Mesenchymal stem cell (in vitro differentiated cells and primary cell): ENCODE measurements around the gene LPP.
A peak's percentile ranks its signal among the peaks of the same experiment; 100 is the strongest.
"Not testable (repeated sequence)": the region's sequence is repeated elsewhere in the genome, so short reads cannot be mapped to it uniquely, and the experiment has no call there.

Source experiments
- DNase-seq: peaks from one replicate; pipeline ENCODE4 v3.0.0-alpha.2; 2013
- H2AFZ ChIP-seq: one replicate; pipeline ENCODE4 v1.6.1; 2013; ENCODE audit warnings: low read depth, mild to moderate bottlenecking, control low read depth, inconsistent platforms, low read length, moderate library complexity
- H2AK5ac ChIP-seq: 2 replicates; pipeline ENCODE4 v1.6.1; 2013; ENCODE audit warnings: low read length, moderate library complexity, mild to moderate bottlenecking, inconsistent platforms; ENCODE audit not compliant: severe bottlenecking
- H2BK120ac ChIP-seq: one replicate; pipeline ENCODE4 v1.6.1; 2013; ENCODE audit warnings: low read depth, mild to moderate bottlenecking, inconsistent platforms, low read length, moderate library complexity
- H2BK12ac ChIP-seq, 2 experiments: one replicate each; pipeline ENCODE4 v1.6.1; 2013; ENCODE audit warnings: inconsistent platforms in 2 of 2, low read length in 2 of 2, mild to moderate bottlenecking in 2 of 2, moderate library complexity in 2 of 2, control low read depth in 1 of 2
- H2BK15ac ChIP-seq: one replicate; pipeline ENCODE4 v1.6.1; 2013; ENCODE audit warnings: mild to moderate bottlenecking, low read depth, inconsistent platforms; ENCODE audit not compliant: poor library complexity, severe bottlenecking
- H2BK5ac ChIP-seq: 2 replicates; pipeline ENCODE4 v1.6.1; 2013; ENCODE audit warnings: low read depth, mild to moderate bottlenecking, low read length, control low read depth, inconsistent platforms; ENCODE audit not compliant: poor library complexity, severe bottlenecking
- H3K14ac ChIP-seq, 2 experiments: one replicate each; pipeline ENCODE4 v1.6.1; 2013; ENCODE audit warnings: inconsistent platforms in 2 of 2, low read length in 2 of 2, control low read depth in 1 of 2, mild to moderate bottlenecking in 1 of 2, moderate library complexity in 1 of 2
- H3K18ac ChIP-seq, 2 experiments: one replicate each; pipeline ENCODE4 v1.6.1; 2013; ENCODE audit warnings: inconsistent platforms in 2 of 2, low read length in 2 of 2, control low read depth in 1 of 2, low read depth in 1 of 2, mild to moderate bottlenecking in 1 of 2
- H3K23ac ChIP-seq, 2 experiments: one replicate each; pipeline ENCODE4 v1.6.1; 2013; ENCODE audit warnings: inconsistent platforms in 2 of 2, low read length in 2 of 2, mild to moderate bottlenecking in 2 of 2, moderate library complexity in 2 of 2, control low read depth in 1 of 2
- H3K27ac ChIP-seq: 2 replicates; pipeline ENCODE4 v1.5.1; 2013; ENCODE audit warnings: mild to moderate bottlenecking, moderate library complexity, low read length, control low read depth, inconsistent platforms; ENCODE audit not compliant: poor library complexity, severe bottlenecking
- H3K27me3 ChIP-seq, 2 experiments: 2 replicates each; pipeline versions ENCODE4 v1.6.1 to v1.7.0; 2013; ENCODE audit warnings: low read length in 2 of 2, mild to moderate bottlenecking in 2 of 2, moderate library complexity in 2 of 2, control low read depth in 1 of 2, inconsistent platforms in 1 of 2; ENCODE audit not compliant: control insufficient read depth in 1 of 2, insufficient read depth in 1 of 2
- H3K36me3 ChIP-seq, 2 experiments: 2 replicates each; pipeline versions ENCODE4 v1.6.1 to v1.7.0; 2013; ENCODE audit warnings: low read length in 2 of 2, control low read depth in 1 of 2, inconsistent platforms in 1 of 2, low read depth in 1 of 2, mild to moderate bottlenecking in 1 of 2; ENCODE audit not compliant: insufficient read depth in 2 of 2, control insufficient read depth in 1 of 2
- H3K4ac ChIP-seq, 2 experiments: one replicate each; pipeline ENCODE4 v1.6.1; 2013; ENCODE audit warnings: inconsistent platforms in 2 of 2, low read length in 2 of 2, mild to moderate bottlenecking in 2 of 2, moderate library complexity in 2 of 2, control low read depth in 1 of 2, low read depth in 1 of 2
- H3K4me1 ChIP-seq: 2 replicates; pipeline ENCODE4 v1.6.1; 2013; ENCODE audit warnings: low read depth, low read length, control low read depth; ENCODE audit not compliant: control insufficient read depth, insufficient read depth
- H3K4me2 ChIP-seq: 2 replicates; pipeline ENCODE4 v1.6.1; 2013; ENCODE audit warnings: low read length, mild to moderate bottlenecking, inconsistent platforms; ENCODE audit not compliant: poor library complexity, severe bottlenecking
- H3K4me3 ChIP-seq, 2 experiments: 2 replicates each; pipeline versions ENCODE4 v1.5.1 to v1.7.0; 2013; ENCODE audit warnings: low read length in 2 of 2, mild to moderate bottlenecking in 2 of 2, control low read depth in 1 of 2, low read depth in 1 of 2; ENCODE audit not compliant: insufficient read depth in 1 of 2
- H3K79me1 ChIP-seq: replicated peaks from 2 replicates; pipeline ENCODE4 v1.6.1; 2013; ENCODE audit warnings: mild to moderate bottlenecking, control low read depth, low read length, inconsistent platforms; ENCODE audit not compliant: poor library complexity, severe bottlenecking
- H3K9ac ChIP-seq: 2 replicates; pipeline ENCODE4 v1.7.0; 2013; ENCODE audit warnings: mild to moderate bottlenecking, low read length, moderate library complexity
- H3K9me3 ChIP-seq: 2 replicates; pipeline ENCODE4 v1.7.0; 2013; ENCODE audit warnings: mild to moderate bottlenecking, low read length; ENCODE audit not compliant: control insufficient read depth
- H4K8ac ChIP-seq: one replicate; pipeline ENCODE4 v1.6.1; 2013; ENCODE audit warnings: inconsistent platforms, mild to moderate bottlenecking, low read length, moderate library complexity
- H4K91ac ChIP-seq: one replicate; pipeline ENCODE4 v1.6.1; 2013; ENCODE audit warnings: mild to moderate bottlenecking, low read length, inconsistent platforms
- WGBS: methylation state at CpG from one replicate; pipeline ENCODE4 v1.1.7; 2013; ENCODE audit warnings: mixed read lengths; 5-methylcytosine and 5-hydroxymethylcytosine counted together

Gene LPP

GRCh38 chr3:188636292-188636691, 482.3 kb downstream of the LPP start:
- H2AFZ ChIP-seq, H3K23ac ChIP-seq, H3K27me3 ChIP-seq, H3K36me3 ChIP-seq, H2AK5ac ChIP-seq, H2BK120ac ChIP-seq, H4K8ac ChIP-seq, DNase-seq, H3K14ac ChIP-seq, H3K4ac ChIP-seq, H3K4me3 ChIP-seq, H4K91ac ChIP-seq, H3K9me3 ChIP-seq, H3K4me2 ChIP-seq, H2BK15ac ChIP-seq, H2BK5ac ChIP-seq, H2BK12ac ChIP-seq, H3K27ac ChIP-seq, H3K18ac ChIP-seq, H3K9ac ChIP-seq, H3K4me1 ChIP-seq: not testable (repeated sequence)
- WGBS = 87% methylated on average over 13 of the region's 13 CpGs
- peaks cover 11% of the 10 kb centered on the region for H3K79me1 ChIP-seq

- no peak overlapping the region for H2AK5ac ChIP-seq
- no peak overlapping the region for H2BK120ac ChIP-seq
- H3K27ac ChIP-seq = no peak overlapping the region
- whole genome bisulfite sequencing = 100% methylated on average over 2 of the region's 3 CpGs
- H3K4me2 ChIP-seq = no peak overlapping the region
- no peak overlapping the region for H2BK12ac ChIP-seq
- no peak overlapping the region for H3K23ac ChIP-seq
- no peaks in the 10 kb centered on the region for H3K9me3 ChIP-seq
- H3K79me1 ChIP-seq = peaks cover 3% of the 10 kb centered on the region
- peaks cover 2% of the 10 kb centered on the region for H3K4me1 ChIP-seq
- no peak for DNase-seq
- H2BK5ac ChIP-seq = no peak overlapping the region
- no peak overlapping the region for H4K8ac ChIP-seq
- peaks cover 0 to 6% of the 10 kb centered on the region in 2 experiments for H3K36me3 ChIP-seq
- H2BK15ac ChIP-seq = no peak overlapping the region
- no peak overlapping the region for H3K18ac ChIP-seq
- no peak overlapping the region for H3K14ac ChIP-seq
- no peak overlapping the region for H4K91ac ChIP-seq
- H3K4ac ChIP-seq = no peak overlapping the region
- no peak overlapping the region for H3K9ac ChIP-seq
- H3K4me3 ChIP-seq = no peak overlapping the region
- no peaks in the 10 kb centered on the region for H3K27me3 ChIP-seq
- no peak overlapping the region for H2AFZ ChIP-seq
Measured at GRCh38 chr3:188641076-188641475, 487.1 kb downstream of the LPP start.

- Histone ChIP-seq H3K27me3 (no peaks in the 10 kb centered on the region), H2BK5ac (no peak overlapping the region), H3K4me3 (no peak overlapping the region), H2BK12ac (no peak overlapping the region), H2BK120ac (no peak overlapping the region), H2AFZ (no peak overlapping the region), H3K23ac (no peak overlapping the region), H2BK15ac (no peak overlapping the region), H3K4me2 (no peak overlapping the region), H4K91ac (no peak overlapping the region), H3K4me1 (no peaks in the 10 kb centered on the region), H3K4ac (no peak overlapping the region), H2AK5ac (no peak overlapping the region), H3K27ac (no peak overlapping the region), H3K9me3 (no peaks in the 10 kb centered on the region), H3K9ac (no peak overlapping the region), H3K79me1 (peaks cover 14% of the 10 kb centered on the region), H3K36me3 (peaks cover 0 to 6% of the 10 kb centered on the region in 2 experiments), H3K18ac (no peak overlapping the region), H4K8ac (no peak overlapping the region), H3K14ac (no peak overlapping the region)
- DNase-seq = no peak
- 98% methylated on average over 3 of the region's 3 CpGs for WGBS
Measured at GRCh38 chr3:188643736-188644135, 489.8 kb downstream of the LPP start.

GRCh38 chr3:188646592-188646991, 492.6 kb downstream of the LPP start:
- no peak overlapping the region for H2AK5ac ChIP-seq
- no peaks in the 10 kb centered on the region for H3K27me3 ChIP-seq
- H3K9ac ChIP-seq = no peak overlapping the region
- H2AFZ ChIP-seq = no peak overlapping the region
- WGBS = 0% methylated on average over 1 of the region's 1 CpG
- H3K4me3 ChIP-seq = no peak overlapping the region
- H3K36me3 ChIP-seq = peaks cover 0 to 5% of the 10 kb centered on the region in 2 experiments
- no peak overlapping the region for H4K8ac ChIP-seq
- peaks cover 18% of the 10 kb centered on the region for H3K79me1 ChIP-seq
- no peak overlapping the region for H3K14ac ChIP-seq
- no peak overlapping the region for H2BK12ac ChIP-seq
- H2BK120ac ChIP-seq = no peak overlapping the region
- no peak overlapping the region for H3K23ac ChIP-seq
- H2BK15ac ChIP-seq = no peak overlapping the region
- H3K9me3 ChIP-seq = no peaks in the 10 kb centered on the region
- no peak overlapping the region for H3K18ac ChIP-seq
- H2BK5ac ChIP-seq = no peak overlapping the region
- no peak overlapping the region for H3K27ac ChIP-seq
- H3K4me2 ChIP-seq = no peak overlapping the region
- no peaks in the 10 kb centered on the region for H3K4me1 ChIP-seq
- peak; percentile 59 for DNase-seq
- H3K4ac ChIP-seq = no peak overlapping the region
- H4K91ac ChIP-seq = no peak overlapping the region
